ENCODE measurements around the gene C4orf51.

DNA sequence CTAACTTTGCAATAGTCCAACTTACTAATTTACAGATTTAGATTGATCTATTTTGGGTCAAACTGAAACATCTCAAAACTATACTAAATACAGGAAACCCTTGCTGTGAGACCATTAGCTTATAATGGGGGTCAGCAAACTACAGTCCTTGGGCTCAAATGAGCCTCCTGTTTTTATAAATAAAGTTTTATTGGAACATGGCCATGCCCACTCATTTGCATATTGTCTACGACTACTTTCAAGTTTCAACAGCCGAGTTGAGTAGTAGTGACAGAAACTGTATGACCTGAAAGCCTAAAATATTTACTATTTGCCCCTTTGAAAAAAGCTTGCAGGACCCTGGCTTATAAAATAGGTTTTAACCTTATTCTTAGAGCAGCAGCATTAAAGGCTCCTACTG is 92.4 kb downstream of the C4orf51 start:
- TF ChIP-seq, protein P1, sequence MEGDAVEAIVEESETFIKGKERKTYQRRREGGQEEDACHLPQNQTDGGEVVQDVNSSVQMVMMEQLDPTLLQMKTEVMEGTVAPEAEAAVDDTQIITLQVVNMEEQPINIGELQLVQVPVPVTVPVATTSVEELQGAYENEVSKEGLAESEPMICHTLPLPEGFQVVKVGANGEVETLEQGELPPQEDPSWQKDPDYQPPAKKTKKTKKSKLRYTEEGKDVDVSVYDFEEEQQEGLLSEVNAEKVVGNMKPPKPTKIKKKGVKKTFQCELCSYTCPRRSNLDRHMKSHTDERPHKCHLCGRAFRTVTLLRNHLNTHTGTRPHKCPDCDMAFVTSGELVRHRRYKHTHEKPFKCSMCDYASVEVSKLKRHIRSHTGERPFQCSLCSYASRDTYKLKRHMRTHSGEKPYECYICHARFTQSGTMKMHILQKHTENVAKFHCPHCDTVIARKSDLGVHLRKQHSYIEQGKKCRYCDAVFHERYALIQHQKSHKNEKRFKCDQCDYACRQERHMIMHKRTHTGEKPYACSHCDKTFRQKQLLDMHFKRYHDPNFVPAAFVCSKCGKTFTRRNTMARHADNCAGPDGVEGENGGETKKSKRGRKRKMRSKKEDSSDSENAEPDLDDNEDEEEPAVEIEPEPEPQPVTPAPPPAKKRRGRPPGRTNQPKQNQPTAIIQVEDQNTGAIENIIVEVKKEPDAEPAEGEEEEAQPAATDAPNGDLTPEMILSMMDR (conservative IDR thresholded peaks at IDR 0.05; ENCODE audit: low read depth, low read length), result no peak
- no peak for TF ChIP-seq EZH2phosphoT487 (IDR thresholded peaks at IDR 0.05; ENCODE audit: borderline replicate concordance, low read length)
